Mesodermal cell (in vitro differentiated cells): ENCODE data around the gene DNTT.

Experiments
- H3K27ac ChIP-seq: 2 replicates; pipeline ENCODE4 v1.7.0; 2013; ENCODE audit warnings: mild to moderate bottlenecking, low read depth, low read length, moderate library complexity; ENCODE audit not compliant: severe bottlenecking
- H3K36me3 ChIP-seq: 2 replicates; pipeline ENCODE4 v1.7.1; 2013; ENCODE audit warnings: mild to moderate bottlenecking, low read length, moderate library complexity; ENCODE audit not compliant: control insufficient read depth, insufficient read depth
- H3K4me1 ChIP-seq: one replicate; pipeline ENCODE4 v1.7.1; 2013; ENCODE audit warnings: mild to moderate bottlenecking, low read length; ENCODE audit not compliant: insufficient read depth, control insufficient read depth, poor library complexity, severe bottlenecking
- H3K4me3 ChIP-seq: 2 replicates; pipeline ENCODE4 v1.7.0; 2013; ENCODE audit warnings: low read length, control low read depth, mild to moderate bottlenecking; ENCODE audit not compliant: insufficient read depth, poor library complexity, severe bottlenecking; ENCODE audit errors: extremely low read depth
- H3K9me3 ChIP-seq: 2 replicates; pipeline ENCODE4 v1.7.1; 2013; ENCODE audit warnings: mild to moderate bottlenecking, low read length, moderate library complexity; ENCODE audit not compliant: control insufficient read depth
- WGBS, 2 experiments: methylation state at CpG; one replicate each; pipeline ENCODE4 v1.1.5; 2013; ENCODE audit warnings: missing lambda C conversion rate in 2 of 2; ENCODE audit not compliant: insufficient coverage in 2 of 2; 5-methylcytosine and 5-hydroxymethylcytosine counted together

The DNTT gene

GRCh38 chr10:96309628-96310320 lies 5.5 kb downstream of the DNTT start:
- Histone ChIP-seq H3K27ac (no peak overlapping the region), H3K4me1 (no peaks in the 10 kb centered on the region), H3K36me3 (no peaks in the 10 kb centered on the region), H3K9me3 (no peaks in the 10 kb centered on the region), H3K4me3 (no peak overlapping the region)
- 8 to 20% methylated on average over 1 to 2 of the region's 3 CpGs for WGBS, 2 experiments

GRCh38 chr10:96310321-96310669 lies 6.1 kb downstream of the DNTT start:
- H3K9me3 ChIP-seq: no peaks in the 10 kb centered on the region
- no peaks in the 10 kb centered on the region for H3K36me3 ChIP-seq
- H3K4me3 ChIP-seq: no peak overlapping the region
- WGBS, 2 experiments: 0% methylated on average over 1 of the region's 1 CpG; no CpG with 5 or more reads in 1 of the 2 experiments
- H3K4me1 ChIP-seq: no peaks in the 10 kb centered on the region
- no peak overlapping the region for H3K27ac ChIP-seq

GRCh38 chr10:96311180-96311715 lies 7.0 kb downstream of the DNTT start:
- H3K4me3 ChIP-seq: no peak overlapping the region
- no CpG with 5 or more reads among the region's 3 CpGs for WGBS, 2 experiments
- H3K27ac ChIP-seq: no peak overlapping the region
- no peaks in the 10 kb centered on the region for H3K36me3 ChIP-seq
- no peaks in the 10 kb centered on the region for H3K9me3 ChIP-seq
- H3K4me1 ChIP-seq: no peaks in the 10 kb centered on the region

- H3K27ac ChIP-seq: no peak overlapping the region
These were observed 9.1 kb downstream of the DNTT start for GRCh38 chr10:96313344-96313743.

GRCh38 chr10:96317067-96317833 lies 13.0 kb downstream of the DNTT start:
- Histone ChIP-seq H3K4me1 (no peaks in the 10 kb centered on the region), H3K4me3 (no peak overlapping the region), H3K27ac (no peak overlapping the region), H3K36me3 (no peaks in the 10 kb centered on the region), H3K9me3 (no peaks in the 10 kb centered on the region)
- WGBS, 2 experiments: 38% methylated on average over 1 of the region's 4 CpGs; no CpG with 5 or more reads in 1 of the 2 experiments

More at GRCh38 chr10:96313344-96313743, 9.1 kb downstream of the DNTT start:
- Histone ChIP-seq H3K4me3 (no peak overlapping the region), H3K36me3 (no peaks in the 10 kb centered on the region), H3K4me1 (no peaks in the 10 kb centered on the region), H3K9me3 (no peaks in the 10 kb centered on the region)
- WGBS, 2 experiments: 83% methylated on average over 1 of the region's 2 CpGs; no CpG with 5 or more reads in 1 of the 2 experiments

- no peaks in the 10 kb centered on the region for H3K4me1 ChIP-seq
- no peak overlapping the region for H3K4me3 ChIP-seq
- H3K9me3 ChIP-seq: no peaks in the 10 kb centered on the region
- no peaks in the 10 kb centered on the region for H3K36me3 ChIP-seq
- 100% methylated on average over 1 of the region's 3 CpGs; no CpG with 5 or more reads in 1 of the 2 experiments for WGBS, 2 experiments
- H3K27ac ChIP-seq: no peak overlapping the region
These were observed 15.7 kb downstream of the DNTT start for GRCh38 chr10:96319754-96320474.

GRCh38 chr10:96321822-96322221 lies 17.6 kb downstream of the DNTT start:
- 63 to 89% methylated on average over 3 of the region's 5 CpGs for WGBS, 2 experiments
- no peak overlapping the region for H3K27ac ChIP-seq
- no peaks in the 10 kb centered on the region for H3K36me3 ChIP-seq

GRCh38 chr10:96322275-96322674 lies 18.0 kb downstream of the DNTT start:
- Histone ChIP-seq H3K4me3 (no peak overlapping the region), H3K36me3 (no peaks in the 10 kb centered on the region), H3K27ac (no peak overlapping the region), H3K4me1 (no peaks in the 10 kb centered on the region), H3K9me3 (no peaks in the 10 kb centered on the region)
- no CpG with 5 or more reads among the region's 1 CpG for WGBS, 2 experiments

More at GRCh38 chr10:96321822-96322221, 17.6 kb downstream of the DNTT start:
- H3K4me1 ChIP-seq: no peaks in the 10 kb centered on the region
- no peaks in the 10 kb centered on the region for H3K9me3 ChIP-seq
- H3K4me3 ChIP-seq: no peak overlapping the region

GRCh38 chr10:96324447-96324846 lies 20.2 kb downstream of the DNTT start:
- 81 to 87% methylated on average over 2 of the region's 2 CpGs for WGBS, 2 experiments
- no peaks in the 10 kb centered on the region for H3K36me3 ChIP-seq
- no peak overlapping the region for H3K27ac ChIP-seq
- no peaks in the 10 kb centered on the region for H3K4me1 ChIP-seq
- no peak overlapping the region for H3K4me3 ChIP-seq
- H3K9me3 ChIP-seq: no peaks in the 10 kb centered on the region

GRCh38 chr10:96325719-96326373 lies 21.6 kb downstream of the DNTT start:
- H3K4me1 ChIP-seq: no peaks in the 10 kb centered on the region
- WGBS, 2 experiments: 70 to 88% methylated on average over 1 to 2 of the region's 4 CpGs
- H3K36me3 ChIP-seq: no peaks in the 10 kb centered on the region
- H3K27ac ChIP-seq: no peak overlapping the region
- no peaks in the 10 kb centered on the region for H3K9me3 ChIP-seq
- H3K4me3 ChIP-seq: no peak overlapping the region
